Lung microvascular endothelial cell (primary cell): Measurements from ENCODE around the gene GTF3C4. TPM values are rescaled to one million over a fixed set of nuclear protein-coding genes. Genes with fewer than 3 reads are reported as not detected.

Experiments used
- DNase-seq, 2 donors: peaks; one replicate each; pipeline versions ENCODE4 v3.0.0 to v3.0.0-alpha.2; 2010; ENCODE audit warnings: low read depth in 2 of 2
- total RNA-seq: library from RNA; depleted of rRNA; stranded (reverse); fragments of >200 nt; gene quantifications from 2 replicates; pipeline ENCODE4 v1.2.1, GENCODE V29; 2014

The GTF3C4 gene
- total RNA-seq: 9.4 and 9.9 TPM in 2 replicates

GRCh38 chr9:132670457-132671391 is at the start of gene GTF3C4:
Gene GTF3C4 (plus strand): TSS chr9:132670464. CDS start chr9:132670599, 135 bp downstream.
- DNase-seq: peak; percentile 52 to 55

- peak in 1 of 2 donors; percentile 32 for DNase-seq
Observed at GRCh38 chr9:132622159-132622558, 48.1 kb upstream of the GTF3C4 start.

GRCh38 chr9:132626285-132626684 is 44.0 kb upstream of the GTF3C4 start:
- DNase-seq: no peak

GRCh38 chr9:132627106-132627505 is 43.2 kb upstream of the GTF3C4 start:
- no peak for DNase-seq

GRCh38 chr9:132627594-132627993 is 42.7 kb upstream of the GTF3C4 start:
- DNase-seq: no peak

- DNase-seq: peak in 1 of 2 donors; percentile 8
Observed at GRCh38 chr9:132628746-132629145, 41.5 kb upstream of the GTF3C4 start.

GRCh38 chr9:132630116-132630515 is 40.1 kb upstream of the GTF3C4 start:
- DNase-seq: no peak

- DNase-seq: no peak
Observed at GRCh38 chr9:132630811-132631210, 39.5 kb upstream of the GTF3C4 start.

GRCh38 chr9:132631280-132631679 is 39.0 kb upstream of the GTF3C4 start:
- DNase-seq: peak in 1 of 2 donors; percentile 33

GRCh38 chr9:132631685-132632084 is 38.6 kb upstream of the GTF3C4 start:
- no peak for DNase-seq

- no peak for DNase-seq
Observed at GRCh38 chr9:132632413-132633129, 37.7 kb upstream of the GTF3C4 start.

GRCh38 chr9:132634327-132634726 is 35.9 kb upstream of the GTF3C4 start:
- DNase-seq: peak in 1 of 2 donors; percentile 8

- no peak for DNase-seq
Observed at GRCh38 chr9:132637351-132637750, 32.9 kb upstream of the GTF3C4 start.

- no peak for DNase-seq
Observed at GRCh38 chr9:132637801-132638200, 32.5 kb upstream of the GTF3C4 start.

- no peak for DNase-seq
Observed at GRCh38 chr9:132638240-132638639, 32.0 kb upstream of the GTF3C4 start.

- no peak for DNase-seq
Observed at GRCh38 chr9:132639322-132639721, 30.9 kb upstream of the GTF3C4 start.

GRCh38 chr9:132641216-132641615 is 29.0 kb upstream of the GTF3C4 start:
- no peak for DNase-seq

- DNase-seq: no peak
Observed at GRCh38 chr9:132644251-132644650, 26.0 kb upstream of the GTF3C4 start.

GRCh38 chr9:132645306-132645705 is 25.0 kb upstream of the GTF3C4 start:
- DNase-seq: no peak

- no peak for DNase-seq
Observed at GRCh38 chr9:132645711-132646110, 24.6 kb upstream of the GTF3C4 start.

- no peak for DNase-seq
Observed at GRCh38 chr9:132646726-132647125, 23.5 kb upstream of the GTF3C4 start.

GRCh38 chr9:132647355-132647754 is 22.9 kb upstream of the GTF3C4 start:
- no peak for DNase-seq
